AG04449 (cell line): Measurements from ENCODE around the gene GNPTG.

Experiments
- CTCF ChIA-PET: fragments of 350-600 bp; formaldehyde crosslinking; extraction: SDS; loops from one replicate; lab custom pipeline; 2021; ENCODE audit warnings: antibody characterized with exemption; lab: Yijun Ruan, JAX
- POLR2A ChIA-PET: fragments of 400-600, 350-600 bp; formaldehyde crosslinking; extraction: SDS; loops from one replicate; lab custom pipeline; 2020; ENCODE audit warnings: antibody characterized with exemption, inconsistent platforms; lab: Yijun Ruan, JAX
- DNase-seq: peaks from one replicate; pipeline ENCODE4 v3.0.0-alpha.2; 2010; ENCODE audit warnings: low read depth, low spot score
- H3K4me3 ChIP-seq: 2 replicates; pipeline ENCODE4 v1.5.1; 2011; ENCODE audit warnings: low read depth, mild to moderate bottlenecking, control low read depth, low read length
- CTCF ChIP-seq: IDR thresholded peaks from one replicate; pipeline ENCODE4 v1.5.1; 2011; ENCODE audit warnings: mild to moderate bottlenecking, moderate library complexity, low read length, control low read depth, inconsistent platforms; ENCODE audit not compliant: insufficient read depth; ENCODE audit errors: missing control alignments

The GNPTG gene

DNA sequence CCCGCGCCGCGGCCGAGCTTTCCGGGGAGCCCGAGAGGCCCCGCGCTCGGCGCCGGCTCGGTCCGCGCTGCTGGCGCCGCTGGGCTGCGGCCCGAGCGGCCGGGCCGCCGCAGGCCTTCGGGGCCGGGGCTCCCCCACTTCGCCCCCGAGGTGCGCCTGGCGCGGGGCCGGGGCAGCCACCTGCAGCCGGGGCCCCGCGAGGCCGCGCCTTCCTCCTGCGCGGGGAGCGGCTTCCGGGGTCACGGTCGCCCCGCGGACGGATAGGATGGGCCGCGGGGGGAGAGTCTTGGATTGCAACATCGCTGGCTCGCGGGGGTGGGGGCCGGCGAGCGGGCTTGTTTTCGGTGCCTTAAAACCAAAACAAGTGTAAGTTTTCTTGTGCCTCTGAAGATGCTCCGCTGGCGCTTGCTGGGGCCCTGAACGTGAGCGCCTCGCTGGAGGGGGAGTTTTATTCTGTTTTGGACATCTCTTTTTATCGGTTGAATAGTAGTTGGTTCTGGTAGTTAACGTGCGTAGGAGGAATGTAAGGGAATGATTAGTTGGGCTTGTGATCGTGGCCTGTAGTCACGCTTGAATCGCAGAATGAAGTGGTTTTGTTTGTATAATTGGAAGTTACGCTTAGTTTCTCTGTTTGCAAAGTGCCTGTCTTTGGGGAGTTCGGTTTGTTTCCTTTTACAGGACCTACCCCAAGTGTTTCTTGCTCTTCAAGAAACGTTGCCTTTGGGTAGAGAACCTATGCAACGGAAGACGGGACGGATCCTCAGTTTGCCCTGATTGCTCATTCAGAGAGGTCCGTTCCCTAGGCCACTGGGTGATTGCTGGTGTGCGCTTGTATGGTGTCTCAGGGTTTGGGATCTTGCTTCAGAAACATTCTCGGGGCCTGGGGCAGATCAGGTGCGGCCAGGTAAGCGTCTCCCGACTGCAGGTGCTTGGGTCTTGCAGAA, 41.6 kb upstream of the GNPTG start:
- DNase-seq = no peak
- TF ChIP-seq CTCF = no peak
- ChIA-PET CTCF (no interaction called here), POLR2A (interaction anchor here (1.0 to 1.6 kb wide), 2 partner anchors 110 to 619 kb away, joined by 3 to 9 read pairs; partner anchors contain the start of gene UQCC4)
- H3K4me3 ChIP-seq = peak overlapping the region; percentile 76

DNA sequence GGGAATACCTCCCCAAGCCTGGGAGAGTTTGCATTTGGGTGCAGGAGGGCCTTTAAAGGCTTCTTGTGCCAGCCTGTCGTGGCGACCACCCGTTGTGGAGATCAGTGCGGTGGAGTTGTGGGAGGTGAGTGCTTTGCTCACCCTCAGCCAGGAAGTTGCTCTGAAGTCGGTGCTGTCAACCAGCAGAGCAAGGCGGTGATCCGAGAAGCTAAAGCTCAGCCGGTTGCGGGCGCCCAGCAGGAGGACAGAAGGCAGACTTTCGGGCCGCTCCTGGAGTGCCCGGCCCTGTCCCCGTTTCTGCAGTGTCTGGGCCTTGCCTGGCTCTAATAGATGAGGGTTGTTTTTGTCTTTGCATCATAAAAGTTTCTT, 40.9 kb upstream of the GNPTG start:
- DNase-seq = no peak
- CTCF ChIA-PET = interaction anchor here (7.3 kb wide), 1 partner anchor 10 kb away, joined by 30 read pairs; no protein-coding TSS in a partner anchor
- TF ChIP-seq CTCF = no peak
- POLR2A ChIA-PET = no interaction called here
- peak overlapping the region; percentile 76 for H3K4me3 ChIP-seq

DNA sequence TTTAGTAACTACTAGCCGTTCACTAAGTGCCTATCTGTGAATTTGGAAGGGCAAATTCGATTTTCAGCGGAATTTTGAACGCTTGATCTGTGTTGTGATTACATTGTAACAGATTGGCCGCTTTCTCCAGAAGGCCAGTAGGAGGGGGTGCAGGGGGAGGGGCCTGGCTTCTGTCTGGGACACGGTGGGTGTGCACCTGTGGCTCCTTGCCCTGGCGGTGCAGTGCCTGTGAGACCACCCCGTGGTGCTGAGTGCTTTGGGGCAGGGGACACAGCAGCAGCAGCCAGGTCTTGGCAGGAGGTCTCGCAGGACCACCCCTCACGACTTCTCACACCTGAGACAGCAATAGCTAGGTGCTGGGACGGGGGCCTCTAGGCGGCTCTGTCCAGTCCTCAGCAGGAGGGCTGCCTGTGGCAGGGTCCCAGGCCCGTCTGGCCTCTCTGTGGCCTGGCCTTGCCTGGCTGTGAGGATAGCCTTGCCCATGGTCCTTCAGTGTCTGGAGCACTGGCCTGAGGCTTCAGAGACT, 40.5 kb upstream of the GNPTG start:
- ChIA-PET CTCF (interaction anchor here (7.3 kb wide), 1 partner anchor 11 kb away, joined by 30 read pairs; no protein-coding TSS in a partner anchor), POLR2A (no interaction called here)
- TF ChIP-seq CTCF = no peak
- peak overlapping the region; percentile 76 for H3K4me3 ChIP-seq
- DNase-seq = no peak

DNA sequence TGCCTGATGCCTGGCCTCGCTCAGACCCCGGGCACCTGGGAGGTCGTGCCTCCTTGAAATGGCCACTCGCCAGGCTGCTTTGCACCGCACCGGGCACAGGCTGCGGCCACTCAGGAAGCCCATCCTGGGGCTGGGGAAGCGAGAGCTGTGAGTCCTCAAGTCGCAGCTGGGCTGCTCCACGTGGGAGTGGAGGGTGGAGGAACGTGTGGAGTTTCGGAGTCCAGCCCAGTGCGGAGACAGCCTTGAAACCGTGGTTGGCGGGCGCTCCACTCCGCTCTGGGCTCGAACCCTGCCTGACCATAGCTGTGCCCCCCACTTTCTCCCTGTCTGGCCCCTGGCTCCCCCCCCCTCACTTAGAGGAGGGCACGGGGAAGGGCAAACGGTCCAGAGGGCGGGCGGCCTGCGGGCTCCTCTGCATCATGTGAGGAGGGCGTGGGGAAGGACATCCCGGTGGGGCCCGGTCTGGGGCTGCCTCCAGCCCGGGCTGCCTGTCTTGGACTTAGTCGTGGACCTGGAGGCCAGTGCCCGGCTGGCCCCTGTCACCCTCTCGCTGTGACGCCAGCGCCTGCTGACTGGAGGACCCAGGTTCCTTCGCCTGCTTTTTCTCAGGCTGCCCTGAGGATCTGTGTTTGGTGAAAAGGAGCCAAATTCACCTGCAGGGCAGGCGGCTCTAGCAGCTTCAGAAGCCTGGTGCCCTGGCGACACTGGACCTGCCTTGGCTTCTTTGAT, 39.8 kb upstream of the GNPTG start:
- ChIA-PET CTCF (interaction anchor here (7.3 kb wide), 1 partner anchor 11 kb away, joined by 30 read pairs; no protein-coding TSS in a partner anchor), POLR2A (no interaction called here)
- H3K4me3 ChIP-seq = peak overlapping the region; percentile 76
- TF ChIP-seq CTCF = no peak
- no peak for DNase-seq

DNA sequence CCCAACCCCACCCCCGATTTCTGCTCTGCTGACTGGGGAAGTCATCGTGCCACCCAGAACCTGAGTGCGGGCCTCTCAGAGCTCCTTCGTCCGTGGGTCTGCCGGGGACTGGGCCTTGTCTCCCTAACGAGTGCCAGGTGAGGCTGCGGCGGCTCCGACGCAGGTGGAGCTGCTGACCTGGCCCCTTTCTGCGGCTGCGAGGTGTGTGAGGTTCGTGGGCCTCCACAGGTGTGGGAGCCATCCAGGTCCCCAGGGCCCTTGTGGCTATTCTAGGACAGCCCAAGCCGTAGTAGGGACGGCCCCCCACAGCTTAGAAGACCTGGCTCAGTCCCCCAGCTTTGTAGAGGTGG, 39.3 kb upstream of the GNPTG start:
- TF ChIP-seq CTCF = no peak
- no peak overlapping the region for H3K4me3 ChIP-seq
- CTCF ChIA-PET = interaction anchor here (7.3 kb wide), 1 partner anchor 12 kb away, joined by 30 read pairs; no protein-coding TSS in a partner anchor
- POLR2A ChIA-PET = no interaction called here
- DNase-seq = no peak
